ENCODE results near the gene LSM10. TPM values are rescaled to one million over a fixed set of nuclear protein-coding genes. Genes with fewer than 3 reads are reported as not detected.

LSM10 gene
- total RNA-seq, 1 donor from 2014 or later = 45.2 TPM

GRCh38 chr1:36389999-36390398 is 7.7 kb downstream of the LSM10 start:
- peaks cover 19% of the 10 kb centered on the region for H3K4me1 ChIP-seq
- no peaks in the 10 kb centered on the region for H3K27me3 ChIP-seq
- TF ChIP-seq POLR2AphosphoS5 (IDR thresholded peaks at IDR 0.05; ENCODE audit: insufficient read depth in 1 of 2, low read depth in 1 of 2) = no peak
- no peak for TF ChIP-seq POLR2A (IDR thresholded peaks at IDR 0.05)
- no peak for TF ChIP-seq CTCF (IDR thresholded peaks at IDR 0.05)
- H3K36me3 ChIP-seq = peaks cover 0 to 29% of the 10 kb centered on the region in 2 donors
- DNase-seq (ENCODE audit: extremely low spot score in 2 of 2) = no peak
- intact Hi-C loops (cut with DNase I) = loop anchor here (10.0 kb wide), 1 partner anchor 235 kb away; the partner anchor contains the start of gene MAP7D1
- no peak overlapping the region for H3K4me3 ChIP-seq
- no peak overlapping the region for H3K27ac ChIP-seq
- H3K9me3 ChIP-seq = no peaks in the 10 kb centered on the region

GRCh38 chr1:36389261-36389660 is 8.4 kb downstream of the LSM10 start:
- no peak for TF ChIP-seq CTCF (IDR thresholded peaks at IDR 0.05)
- TF ChIP-seq POLR2A (IDR thresholded peaks at IDR 0.05) = no peak
- no peak for TF ChIP-seq POLR2AphosphoS5 (IDR thresholded peaks at IDR 0.05; ENCODE audit: insufficient read depth in 1 of 2, low read depth in 1 of 2)
- H3K9me3 ChIP-seq = no peaks in the 10 kb centered on the region
- no peak for DNase-seq (ENCODE audit: extremely low spot score in 2 of 2)
- no peak overlapping the region for H3K4me3 ChIP-seq
- peaks cover 26% of the 10 kb centered on the region for H3K4me1 ChIP-seq
- no peaks in the 10 kb centered on the region for H3K27me3 ChIP-seq
- peaks cover 0 to 29% of the 10 kb centered on the region in 2 donors for H3K36me3 ChIP-seq
- H3K27ac ChIP-seq = peak overlapping the region; percentile 99
- intact Hi-C loops (cut with DNase I) = loop anchor here (10.0 kb wide), 1 partner anchor 234 kb away; the partner anchor contains the start of gene MAP7D1

GRCh38 chr1:36387141-36387949 is 10.4 kb downstream of the LSM10 start:
- Histone ChIP-seq H3K4me1 (peaks cover 42% of the 10 kb centered on the region), H3K27me3 (no peaks in the 10 kb centered on the region), H3K36me3 (peaks cover 0 to 18% of the 10 kb centered on the region in 2 donors), H3K9me3 (no peaks in the 10 kb centered on the region), H3K27ac (peak overlapping the region; percentile 99), H3K4me3 (peak overlapping the region; percentile 47 to 67)
- no peak for TF ChIP-seq POLR2AphosphoS5 (IDR thresholded peaks at IDR 0.05; ENCODE audit: insufficient read depth in 1 of 2, low read depth in 1 of 2)
- TF ChIP-seq POLR2A (IDR thresholded peaks at IDR 0.05) = no peak
- TF ChIP-seq CTCF (IDR thresholded peaks at IDR 0.05) = no peak
- intact Hi-C loops (cut with DNase I) = loop anchor here (10.0 kb wide), 1 partner anchor 233 kb away; the partner anchor contains the start of gene MAP7D1
- DNase-seq (ENCODE audit: extremely low spot score in 2 of 2) = peak in 1 of 2 donors; percentile 96

GRCh38 chr1:36386265-36387140 is 11.2 kb downstream of the LSM10 start:
- H3K36me3 ChIP-seq = peaks cover 0 to 14% of the 10 kb centered on the region in 2 donors
- intact Hi-C loops (cut with DNase I) = loop anchor here (10.0 kb wide), 1 partner anchor 232 kb away; the partner anchor contains the start of gene MAP7D1
- peak in 1 of 2 donors; percentile 100 for DNase-seq (ENCODE audit: extremely low spot score in 2 of 2)
- peak overlapping the region; percentile 47 to 67 for H3K4me3 ChIP-seq
- H3K4me1 ChIP-seq = peaks cover 47% of the 10 kb centered on the region
- no peak for TF ChIP-seq CTCF (IDR thresholded peaks at IDR 0.05)
- peak; percentile 97 for TF ChIP-seq POLR2AphosphoS5 (IDR thresholded peaks at IDR 0.05; ENCODE audit: insufficient read depth in 1 of 2, low read depth in 1 of 2)
- peak; percentile 56 to 70 for TF ChIP-seq POLR2A (IDR thresholded peaks at IDR 0.05)
- H3K9me3 ChIP-seq = no peaks in the 10 kb centered on the region
- no peaks in the 10 kb centered on the region for H3K27me3 ChIP-seq
- peak overlapping the region; percentile 99 for H3K27ac ChIP-seq

Data from vagina (tissue), 2 donors.